Endothelial cell of umbilical vein (primary cell): Measurements from ENCODE around the gene ZBTB14.

Experiments used
- CTCF ChIP-seq, 2 donors: IDR thresholded peaks; 1 replicate in 1 of 2; 2 replicates in 1 of 2; pipeline ENCODE4 v1.5.1; 2011; ENCODE audit warnings: low read length in 2 of 2, mild to moderate bottlenecking in 2 of 2, moderate library complexity in 2 of 2, control low read depth in 1 of 2, inconsistent platforms in 1 of 2, low read depth in 1 of 2; ENCODE audit not compliant: insufficient read depth in 1 of 2; ENCODE audit errors: extremely low read depth in 1 of 2
- FOS ChIP-seq: IDR thresholded peaks from 2 replicates; pipeline ENCODE4 v1.6.1; 2011; ENCODE audit warnings: mild to moderate bottlenecking, low read length, moderate library complexity, borderline replicate concordance; ENCODE audit not compliant: insufficient read depth
- JUN ChIP-seq: IDR thresholded peaks from 2 replicates; pipeline ENCODE4 v1.6.1; 2011; ENCODE audit warnings: borderline replicate concordance, low read depth; ENCODE audit not compliant: insufficient read length, insufficient read depth
- POLR2A ChIP-seq: IDR thresholded peaks from 2 replicates; pipeline ENCODE4 v1.6.1; 2012; ENCODE audit warnings: low read depth, mild to moderate bottlenecking, control low read depth, low read length
- TF ChIP-seq, protein P1 (sequence below): IDR thresholded peaks from 2 replicates; pipeline ENCODE4 v1.6.1; 2011; ENCODE audit not compliant: insufficient read depth, insufficient read length

- no peak for TF ChIP-seq CTCF (IDR thresholded peaks at IDR 0.05; ENCODE audit: extremely low read depth in 1 of 2, insufficient read depth in 1 of 2, low read depth in 1 of 2, low read length in 2 of 2)
- no peak for TF ChIP-seq POLR2A
- no peak for TF ChIP-seq JUN
- TF ChIP-seq, protein P1, sequence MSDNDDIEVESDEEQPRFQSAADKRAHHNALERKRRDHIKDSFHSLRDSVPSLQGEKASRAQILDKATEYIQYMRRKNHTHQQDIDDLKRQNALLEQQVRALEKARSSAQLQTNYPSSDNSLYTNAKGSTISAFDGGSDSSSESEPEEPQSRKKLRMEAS = no peak
- no peak for TF ChIP-seq FOS
These were observed 9.0 kb downstream of the ZBTB14 start for GRCh38 chr18:5286525-5286924.
